ENCODE data around the gene CSTPP1. TPM values are rescaled to one million over a fixed set of nuclear protein-coding genes. Genes with fewer than 3 reads are reported as not detected.

The CSTPP1 gene
- polyA plus RNA-seq, 1 donor (not counting 4 experiments of a cell fraction or from before 2014, with no cell fraction given) = 20.0 TPM

DNA sequence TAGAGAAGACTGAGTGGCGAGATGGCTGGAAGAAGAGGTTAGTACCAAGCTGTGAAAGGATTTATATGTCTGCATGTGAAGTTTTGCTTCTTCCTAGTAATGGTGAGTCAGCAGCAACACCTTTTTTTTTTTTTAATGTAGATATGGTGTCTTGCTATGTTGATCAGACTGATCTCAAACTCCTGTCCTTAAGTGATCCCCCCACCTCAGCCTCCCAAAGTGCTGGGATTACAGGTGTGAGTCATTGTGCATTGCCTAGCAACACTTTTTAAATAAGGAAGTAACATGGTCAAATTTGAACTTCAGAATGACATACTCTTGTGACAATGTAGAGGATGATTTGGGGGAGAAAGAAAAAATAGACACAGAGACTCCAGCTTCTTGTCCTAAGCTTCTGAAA is 6.5 kb upstream of the CSTPP1 start:
- H3K9me3 ChIP-seq (ENCODE audit: control insufficient read depth, low read depth, low read length) = no peaks in the 10 kb centered on the region
- no peaks in the 10 kb centered on the region for H3K9me1 ChIP-seq (ENCODE audit: control insufficient read depth, extremely low read depth, insufficient read depth, low read length)
- no peaks in the 10 kb centered on the region for H3K79me2 ChIP-seq (ENCODE audit: control insufficient read depth, insufficient read depth, low read length)
- TF ChIP-seq EZH2 (IDR thresholded peaks at IDR 0.05; ENCODE audit: low read length) = no peak
- TF ChIP-seq, protein P1, sequence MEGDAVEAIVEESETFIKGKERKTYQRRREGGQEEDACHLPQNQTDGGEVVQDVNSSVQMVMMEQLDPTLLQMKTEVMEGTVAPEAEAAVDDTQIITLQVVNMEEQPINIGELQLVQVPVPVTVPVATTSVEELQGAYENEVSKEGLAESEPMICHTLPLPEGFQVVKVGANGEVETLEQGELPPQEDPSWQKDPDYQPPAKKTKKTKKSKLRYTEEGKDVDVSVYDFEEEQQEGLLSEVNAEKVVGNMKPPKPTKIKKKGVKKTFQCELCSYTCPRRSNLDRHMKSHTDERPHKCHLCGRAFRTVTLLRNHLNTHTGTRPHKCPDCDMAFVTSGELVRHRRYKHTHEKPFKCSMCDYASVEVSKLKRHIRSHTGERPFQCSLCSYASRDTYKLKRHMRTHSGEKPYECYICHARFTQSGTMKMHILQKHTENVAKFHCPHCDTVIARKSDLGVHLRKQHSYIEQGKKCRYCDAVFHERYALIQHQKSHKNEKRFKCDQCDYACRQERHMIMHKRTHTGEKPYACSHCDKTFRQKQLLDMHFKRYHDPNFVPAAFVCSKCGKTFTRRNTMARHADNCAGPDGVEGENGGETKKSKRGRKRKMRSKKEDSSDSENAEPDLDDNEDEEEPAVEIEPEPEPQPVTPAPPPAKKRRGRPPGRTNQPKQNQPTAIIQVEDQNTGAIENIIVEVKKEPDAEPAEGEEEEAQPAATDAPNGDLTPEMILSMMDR (optimal IDR thresholded peaks at IDR 0.05 in 1 of 3, IDR thresholded peaks at IDR 0.05 in 1 of 3, conservative IDR thresholded peaks at IDR 0.05 in 1 of 3; ENCODE audit: extremely low read depth in 1 of 3, insufficient read depth in 2 of 3, low read length in 3 of 3) = no peak
- no peak overlapping the region for H2AFZ ChIP-seq (ENCODE audit: control insufficient read depth, low read length)
- H4K20me1 ChIP-seq (ENCODE audit: control insufficient read depth, extremely low read depth, insufficient read depth, low read length) = no peaks in the 10 kb centered on the region
- FAIRE-seq (no peak), DNase-seq (ENCODE audit: low read depth, low spot score) (no peak)
- no peak overlapping the region for H3K4me3 ChIP-seq (ENCODE audit: control insufficient read depth in 2 of 3, extremely low read depth in 1 of 3, insufficient read depth in 2 of 3, low read depth in 1 of 3, low read length in 3 of 3)
- no peaks in the 10 kb centered on the region for H3K27me3 ChIP-seq (ENCODE audit: control insufficient read depth, extremely low read depth, insufficient read depth, low read length)
- no peak overlapping the region for H3K9ac ChIP-seq (ENCODE audit: control insufficient read depth, extremely low read depth, insufficient read depth, low read length)
- dilution Hi-C loops (cut with MboI; ENCODE audit: extremely low pct_ligation_motif_present, low sequenced_read_pairs) = no loop called here
- H3K4me1 ChIP-seq (ENCODE audit: control insufficient read depth, extremely low read depth, insufficient read depth, low read length) = peaks cover 4% of the 10 kb centered on the region
- peak overlapping the region; percentile 2 for H3K4me2 ChIP-seq (ENCODE audit: control insufficient read depth, extremely low read depth, insufficient read depth, low read depth, low read length)
- H3K27ac ChIP-seq (ENCODE audit: control insufficient read depth, insufficient read depth, low read length) = no peak overlapping the region
- H3K36me3 ChIP-seq (ENCODE audit: control insufficient read depth in 2 of 2, extremely low read depth in 1 of 2, insufficient read depth in 2 of 2, low read length in 2 of 2) = no peaks in the 10 kb centered on the region

GRCh38 chr11:46942172-46942571 is 5.6 kb downstream of the CSTPP1 start:
- dilution Hi-C loops (cut with MboI; ENCODE audit: extremely low pct_ligation_motif_present, low sequenced_read_pairs) = no loop called here
- H4K20me1 ChIP-seq (ENCODE audit: control insufficient read depth, extremely low read depth, insufficient read depth, low read length) = no peaks in the 10 kb centered on the region
- TF ChIP-seq, protein P1 (optimal IDR thresholded peaks at IDR 0.05 in 1 of 3, IDR thresholded peaks at IDR 0.05 in 1 of 3, conservative IDR thresholded peaks at IDR 0.05 in 1 of 3; ENCODE audit: extremely low read depth in 1 of 3, insufficient read depth in 2 of 3, low read length in 3 of 3) = no peak
- TF ChIP-seq EZH2 (IDR thresholded peaks at IDR 0.05; ENCODE audit: low read length) = no peak
- H3K9ac ChIP-seq (ENCODE audit: control insufficient read depth, extremely low read depth, insufficient read depth, low read length) = no peak overlapping the region
- no peaks in the 10 kb centered on the region for H3K27me3 ChIP-seq (ENCODE audit: control insufficient read depth, extremely low read depth, insufficient read depth, low read length)
- peaks cover 2% of the 10 kb centered on the region for H3K79me2 ChIP-seq (ENCODE audit: control insufficient read depth, insufficient read depth, low read length)
- H3K4me3 ChIP-seq (ENCODE audit: control insufficient read depth in 2 of 3, extremely low read depth in 1 of 3, insufficient read depth in 2 of 3, low read depth in 1 of 3, low read length in 3 of 3) = no peak overlapping the region
- H3K9me3 ChIP-seq (ENCODE audit: control insufficient read depth, low read depth, low read length) = no peaks in the 10 kb centered on the region
- H3K4me1 ChIP-seq (ENCODE audit: control insufficient read depth, extremely low read depth, insufficient read depth, low read length) = peaks cover 13% of the 10 kb centered on the region
- no peak overlapping the region for H3K4me2 ChIP-seq (ENCODE audit: control insufficient read depth, extremely low read depth, insufficient read depth, low read depth, low read length)
- FAIRE-seq = no peak
- DNase-seq (ENCODE audit: low read depth, low spot score) = no peak
- H3K27ac ChIP-seq (ENCODE audit: control insufficient read depth, insufficient read depth, low read length) = no peak overlapping the region
- H2AFZ ChIP-seq (ENCODE audit: control insufficient read depth, low read length) = no peak overlapping the region
- no peaks in the 10 kb centered on the region for H3K9me1 ChIP-seq (ENCODE audit: control insufficient read depth, extremely low read depth, insufficient read depth, low read length)
- H3K36me3 ChIP-seq (ENCODE audit: control insufficient read depth in 2 of 2, extremely low read depth in 1 of 2, insufficient read depth in 2 of 2, low read length in 2 of 2) = no peaks in the 10 kb centered on the region
